ENCODE measurements around the gene MTMR10.

The MTMR10 gene

DNA sequence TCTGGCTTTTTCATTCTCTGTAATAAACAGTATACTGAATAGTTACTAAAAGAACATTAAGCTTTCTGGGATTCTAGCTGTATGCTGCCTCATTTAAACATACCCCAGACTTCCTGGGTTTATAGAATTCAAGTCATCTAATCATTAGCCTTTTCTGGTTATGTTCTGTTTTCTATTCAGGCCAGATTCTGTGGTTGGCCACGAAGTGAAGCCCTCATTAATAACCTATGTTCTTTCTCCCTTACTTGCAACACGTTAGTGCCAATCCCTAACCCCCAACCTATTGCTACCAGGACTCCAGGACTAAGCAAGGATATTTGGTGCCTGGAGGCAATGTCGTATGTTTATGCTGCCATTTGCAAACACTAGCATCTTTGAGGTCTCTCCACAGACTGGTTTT is 28.6 kb upstream of the MTMR10 start:
- Histone ChIP-seq H3K14ac (ENCODE audit: low read length) (no peak overlapping the region), H3K23ac (ENCODE audit: low read length) (no peak overlapping the region), H4K91ac (ENCODE audit: low read depth, low read length) (no peak overlapping the region), H3K9me3 (ENCODE audit: insufficient read depth, low read depth, low read length) (no peaks in the 10 kb centered on the region), H3K9ac (ENCODE audit: low read length) (peak overlapping the region; percentile 44), H3K4ac (ENCODE audit: low read depth, low read length) (no peak overlapping the region), H3K18ac (ENCODE audit: low read length) (no peak overlapping the region), H3K27me3 (ENCODE audit: insufficient read depth, low read length) (no peaks in the 10 kb centered on the region), H3K36me3 (ENCODE audit: control insufficient read depth in 1 of 2, insufficient read depth in 2 of 2, low read length in 2 of 2) (no peaks in the 10 kb centered on the region), H3K4me1 (ENCODE audit: control insufficient read depth in 1 of 2, insufficient read depth in 2 of 2, low read length in 2 of 2) (peaks cover 5 to 14% of the 10 kb centered on the region in 2 experiments), H3K4me2 (ENCODE audit: low read length) (no peak overlapping the region), H2BK12ac (ENCODE audit: low read length) (no peak overlapping the region), H3K4me3 (ENCODE audit: low read depth, low read length) (no peak overlapping the region), H2AK5ac (ENCODE audit: low read length) (peak overlapping the region; percentile 18), H2AFZ (ENCODE audit: insufficient read depth, low read length, poor library complexity) (no peak overlapping the region), H2BK5ac (ENCODE audit: low read depth, low read length, poor library complexity) (no peak overlapping the region), H3K27ac (ENCODE audit: low read depth, low read length) (no peak overlapping the region), H2BK120ac (ENCODE audit: insufficient read depth, low read length, poor library complexity) (no peak overlapping the region), H3K79me1 (ENCODE audit: low read length) (peaks cover 15% of the 10 kb centered on the region), H3K79me2 (ENCODE audit: control insufficient read depth, insufficient read depth, low read length, poor library complexity) (no peaks in the 10 kb centered on the region), H4K12ac (ENCODE audit: low read depth, low read length) (no peak overlapping the region), H4K8ac (ENCODE audit: low read depth, low read length) (no peak overlapping the region)
- WGBS (ENCODE audit: extremely low coverage, insufficient coverage, insufficient read length), result no CpG with 5 or more reads among the region's 3 CpGs
- no peak for DNase-seq

DNA sequence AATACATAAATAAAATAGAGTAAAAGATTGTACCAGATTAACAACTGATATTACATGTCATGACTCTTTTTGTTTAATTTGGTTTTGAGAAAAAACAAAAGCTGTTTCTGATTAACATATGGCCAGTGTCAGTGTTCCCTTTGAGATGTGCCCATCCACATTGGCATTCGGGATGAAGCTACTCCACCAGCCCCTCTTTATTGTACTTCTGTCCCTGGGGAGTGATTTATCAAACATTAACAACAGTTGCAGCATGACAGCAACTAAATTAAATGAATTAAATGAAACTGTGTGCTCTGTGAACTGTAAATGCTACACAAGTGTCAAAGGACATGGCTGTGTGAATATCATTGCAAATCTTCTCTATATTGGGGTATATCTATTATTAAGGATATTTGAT is 25.9 kb upstream of the MTMR10 start:
- H3K4me3 ChIP-seq (ENCODE audit: low read depth, low read length), result no peak overlapping the region
- no CpG with 5 or more reads among the region's 1 CpG for WGBS (ENCODE audit: extremely low coverage, insufficient coverage, insufficient read length)
- no peaks in the 10 kb centered on the region for H3K36me3 ChIP-seq (ENCODE audit: control insufficient read depth in 1 of 2, insufficient read depth in 2 of 2, low read length in 2 of 2)
- no peak overlapping the region for H4K91ac ChIP-seq (ENCODE audit: low read depth, low read length)
- H4K8ac ChIP-seq (ENCODE audit: low read depth, low read length), result no peak overlapping the region
- no peaks in the 10 kb centered on the region for H3K79me2 ChIP-seq (ENCODE audit: control insufficient read depth, insufficient read depth, low read length, poor library complexity)
- DNase-seq, result no peak
- no peak overlapping the region for H2AFZ ChIP-seq (ENCODE audit: insufficient read depth, low read length, poor library complexity)
- no peak overlapping the region for H2BK12ac ChIP-seq (ENCODE audit: low read length)
- H3K18ac ChIP-seq (ENCODE audit: low read length), result no peak overlapping the region
- no peak overlapping the region for H3K4me2 ChIP-seq (ENCODE audit: low read length)
- H3K14ac ChIP-seq (ENCODE audit: low read length), result no peak overlapping the region
- H3K9ac ChIP-seq (ENCODE audit: low read length), result no peak overlapping the region
- no peak overlapping the region for H2BK120ac ChIP-seq (ENCODE audit: insufficient read depth, low read length, poor library complexity)
- peaks cover 5% of the 10 kb centered on the region for H3K79me1 ChIP-seq (ENCODE audit: low read length)
- H3K4ac ChIP-seq (ENCODE audit: low read depth, low read length), result no peak overlapping the region
- no peak overlapping the region for H3K23ac ChIP-seq (ENCODE audit: low read length)
- no peak overlapping the region for H4K12ac ChIP-seq (ENCODE audit: low read depth, low read length)
- H3K27me3 ChIP-seq (ENCODE audit: insufficient read depth, low read length), result no peaks in the 10 kb centered on the region
- H2AK5ac ChIP-seq (ENCODE audit: low read length), result no peak overlapping the region
- H3K27ac ChIP-seq (ENCODE audit: low read depth, low read length), result no peak overlapping the region
- no peak overlapping the region for H2BK5ac ChIP-seq (ENCODE audit: low read depth, low read length, poor library complexity)
- peaks cover 4 to 6% of the 10 kb centered on the region in 2 experiments for H3K4me1 ChIP-seq (ENCODE audit: control insufficient read depth in 1 of 2, insufficient read depth in 2 of 2, low read length in 2 of 2)
- H3K9me3 ChIP-seq (ENCODE audit: insufficient read depth, low read depth, low read length), result peaks cover 2% of the 10 kb centered on the region

DNA sequence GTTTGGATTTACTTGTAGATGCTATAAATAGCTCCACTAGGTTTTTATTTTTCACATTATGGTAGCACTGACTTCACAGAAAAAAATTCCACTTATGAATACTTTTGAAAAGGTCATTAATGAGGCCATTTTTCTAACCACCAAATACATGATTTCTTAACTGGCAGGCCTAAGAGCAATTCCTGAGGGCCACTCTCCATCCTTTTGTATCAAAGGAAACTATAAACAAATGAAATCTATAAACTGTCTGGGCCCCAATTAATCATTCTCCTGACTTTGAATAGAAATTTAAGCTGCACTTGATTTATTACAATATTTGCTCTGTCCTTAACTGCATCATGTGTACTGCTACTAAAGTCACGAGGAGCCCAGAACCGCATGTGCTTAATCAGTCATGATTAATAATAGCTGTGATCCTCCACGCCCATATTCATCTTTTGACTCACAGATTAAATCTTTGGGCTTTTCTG is 25.1 kb upstream of the MTMR10 start:
- Histone ChIP-seq H3K79me2 (ENCODE audit: control insufficient read depth, insufficient read depth, low read length, poor library complexity) (no peaks in the 10 kb centered on the region), H2BK5ac (ENCODE audit: low read depth, low read length, poor library complexity) (no peak overlapping the region), H3K79me1 (ENCODE audit: low read length) (peaks cover 5% of the 10 kb centered on the region), H3K9ac (ENCODE audit: low read length) (no peak overlapping the region), H4K8ac (ENCODE audit: low read depth, low read length) (no peak overlapping the region), H3K14ac (ENCODE audit: low read length) (no peak overlapping the region), H3K18ac (ENCODE audit: low read length) (no peak overlapping the region), H3K4ac (ENCODE audit: low read depth, low read length) (no peak overlapping the region), H2AK5ac (ENCODE audit: low read length) (no peak overlapping the region), H3K4me2 (ENCODE audit: low read length) (no peak overlapping the region), H3K9me3 (ENCODE audit: insufficient read depth, low read depth, low read length) (peaks cover 2% of the 10 kb centered on the region), H3K4me3 (ENCODE audit: low read depth, low read length) (no peak overlapping the region), H3K27ac (ENCODE audit: low read depth, low read length) (no peak overlapping the region), H4K12ac (ENCODE audit: low read depth, low read length) (no peak overlapping the region), H3K4me1 (ENCODE audit: control insufficient read depth in 1 of 2, insufficient read depth in 2 of 2, low read length in 2 of 2) (peaks cover 4 to 6% of the 10 kb centered on the region in 2 experiments), H4K91ac (ENCODE audit: low read depth, low read length) (no peak overlapping the region), H2BK12ac (ENCODE audit: low read length) (no peak overlapping the region), H3K27me3 (ENCODE audit: insufficient read depth, low read length) (no peaks in the 10 kb centered on the region), H3K23ac (ENCODE audit: low read length) (no peak overlapping the region), H2BK120ac (ENCODE audit: insufficient read depth, low read length, poor library complexity) (no peak overlapping the region), H2AFZ (ENCODE audit: insufficient read depth, low read length, poor library complexity) (no peak overlapping the region), H3K36me3 (ENCODE audit: control insufficient read depth in 1 of 2, insufficient read depth in 2 of 2, low read length in 2 of 2) (peaks cover 0 to 2% of the 10 kb centered on the region in 2 experiments)
- WGBS (ENCODE audit: extremely low coverage, insufficient coverage, insufficient read length), result no CpG with 5 or more reads among the region's 3 CpGs
- no peak for DNase-seq

DNA sequence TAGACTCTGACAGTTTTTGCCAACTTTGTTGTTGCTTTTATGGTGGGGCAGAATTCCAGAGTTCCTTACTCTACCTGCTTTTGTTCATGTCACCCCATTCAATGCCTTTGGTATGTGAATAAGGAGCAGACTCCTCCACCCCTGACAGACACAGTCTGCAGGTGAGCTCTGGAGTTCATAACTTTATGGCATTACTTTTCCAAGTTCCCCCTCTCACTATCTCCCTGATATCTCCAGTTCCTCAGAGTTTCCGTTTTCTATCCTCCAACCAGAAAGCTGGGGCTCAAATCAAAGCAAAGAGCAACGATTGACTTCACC is 23.1 kb upstream of the MTMR10 start:
- Histone ChIP-seq H2BK120ac (ENCODE audit: insufficient read depth, low read length, poor library complexity) (peak overlapping the region; percentile 83), H2BK12ac (ENCODE audit: low read length) (peak overlapping the region; percentile 31), H3K4me3 (ENCODE audit: low read depth, low read length) (no peak overlapping the region), H3K79me2 (ENCODE audit: control insufficient read depth, insufficient read depth, low read length, poor library complexity) (no peaks in the 10 kb centered on the region), H3K9me3 (ENCODE audit: insufficient read depth, low read depth, low read length) (peaks cover 2% of the 10 kb centered on the region), H2BK5ac (ENCODE audit: low read depth, low read length, poor library complexity) (peak overlapping the region; percentile 2), H4K91ac (ENCODE audit: low read depth, low read length) (peak overlapping the region; percentile 47), H3K4me2 (ENCODE audit: low read length) (no peak overlapping the region), H3K4ac (ENCODE audit: low read depth, low read length) (no peak overlapping the region), H2AK5ac (ENCODE audit: low read length) (peak overlapping the region; percentile 7), H3K27me3 (ENCODE audit: insufficient read depth, low read length) (no peaks in the 10 kb centered on the region), H3K18ac (ENCODE audit: low read length) (no peak overlapping the region), H3K36me3 (ENCODE audit: control insufficient read depth in 1 of 2, insufficient read depth in 2 of 2, low read length in 2 of 2) (peaks cover 0 to 2% of the 10 kb centered on the region in 2 experiments), H3K27ac (ENCODE audit: low read depth, low read length) (peak overlapping the region; percentile 75), H4K8ac (ENCODE audit: low read depth, low read length) (peak overlapping the region; percentile 7), H3K79me1 (ENCODE audit: low read length) (peaks cover 5% of the 10 kb centered on the region), H3K23ac (ENCODE audit: low read length) (no peak overlapping the region), H3K4me1 (ENCODE audit: control insufficient read depth in 1 of 2, insufficient read depth in 2 of 2, low read length in 2 of 2) (peaks cover 4 to 8% of the 10 kb centered on the region in 2 experiments), H2AFZ (ENCODE audit: insufficient read depth, low read length, poor library complexity) (no peak overlapping the region), H3K14ac (ENCODE audit: low read length) (no peak overlapping the region), H4K12ac (ENCODE audit: low read depth, low read length) (no peak overlapping the region), H3K9ac (ENCODE audit: low read length) (no peak overlapping the region)
- no CpG with 5 or more reads among the region's 2 CpGs for WGBS (ENCODE audit: extremely low coverage, insufficient coverage, insufficient read length)
- DNase-seq, result no peak

All from trophoblast cell (in vitro differentiated cells and primary cell).